Activated CD4-positive, alpha-beta T cell treated with anti-CD3 and anti-CD28 coated beads, Interleukin-2, Interleukin-6, amounts not matched to agents 100 ng/mL and 50 ng/mL, durations not matched to agents 16 hours and 8 hours (primary cell): Measurements from ENCODE around the gene ATP5ME.
"Not testable (repeated sequence)": the region's sequence is repeated elsewhere in the genome, so short reads cannot be mapped to it uniquely, and the experiment has no call there.

Experiments
- DNase-seq: peaks from one replicate; pipeline ENCODE4 v3.0.0-alpha.2; 2020

The ATP5ME gene

GRCh38 chr4:683247-683897 lies 9.3 kb upstream of the ATP5ME start:
- no peak for DNase-seq

- DNase-seq: no peak
Measured at GRCh38 chr4:682490-683172, 8.6 kb upstream of the ATP5ME start.

GRCh38 chr4:681736-682451 lies 7.8 kb upstream of the ATP5ME start:
- DNase-seq: peak; percentile 35

- DNase-seq: peak; percentile 71
Measured at GRCh38 chr4:680928-681645, 7.0 kb upstream of the ATP5ME start.

GRCh38 chr4:680551-680927 lies 6.5 kb upstream of the ATP5ME start:
- DNase-seq: peak; percentile 19

- DNase-seq: no peak
Measured at GRCh38 chr4:680091-680490, 6.0 kb upstream of the ATP5ME start.

- DNase-seq: no peak
Measured at GRCh38 chr4:679629-680028, 5.6 kb upstream of the ATP5ME start.

GRCh38 chr4:679104-679481 lies 5.0 kb upstream of the ATP5ME start:
- DNase-seq: no peak

GRCh38 chr4:678331-679103 lies 4.4 kb upstream of the ATP5ME start:
- no peak for DNase-seq

GRCh38 chr4:677431-678293 lies 3.6 kb upstream of the ATP5ME start:
- no peak for DNase-seq

GRCh38 chr4:676871-677235 lies 2.8 kb upstream of the ATP5ME start:
- no peak for DNase-seq

GRCh38 chr4:675980-676870 lies 2.1 kb upstream of the ATP5ME start:
- DNase-seq: no peak

GRCh38 chr4:675036-675882 lies 1.2 kb upstream of the ATP5ME start:
- peak; percentile 16 for DNase-seq

- peak; percentile 24 for DNase-seq
Measured at GRCh38 chr4:673349-674091, 556 bp downstream of the ATP5ME start.

GRCh38 chr4:671769-672168 lies 2.3 kb downstream of the ATP5ME start:
- no peak for DNase-seq

- not testable (repeated sequence) for DNase-seq
Measured at GRCh38 chr4:669806-670559, 4.1 kb downstream of the ATP5ME start.

GRCh38 chr4:668219-668618 lies 5.9 kb downstream of the ATP5ME start:
- DNase-seq: not testable (repeated sequence)

- DNase-seq: no peak
Measured at GRCh38 chr4:667545-667925, 6.5 kb downstream of the ATP5ME start.
